Measurements from ENCODE around the gene SNW1. TPM values are rescaled to one million over a fixed set of nuclear protein-coding genes. Genes with fewer than 3 reads are reported as not detected.

The SNW1 gene
- total RNA-seq, 2 experiments from 2014 or later: 94.4 to 100 TPM

- H3K4me1 Mint-ChIP-seq (ENCODE audit: low read depth): peaks cover 6% of the 10 kb centered on the region
- ATAC-seq (no peak), DNase-seq (no peak)
- ChIA-PET CTCF (interaction anchor here (0.9 kb wide), 1 partner anchor 287 kb away, joined by 4 read pairs; no protein-coding TSS in a partner anchor), POLR2A (interaction anchor here (0.7 to 0.9 kb wide), 2 partner anchors 15 to 147 kb away, joined by 5 to 6 read pairs; partner anchors contain the start of gene SNW1)
- H3K9me3 Mint-ChIP-seq (ENCODE audit: insufficient read depth): no peaks in the 10 kb centered on the region
- no peak overlapping the region for H3K4me3 Mint-ChIP-seq
- peaks cover 59% of the 10 kb centered on the region for H3K36me3 Mint-ChIP-seq (ENCODE audit: low read depth)
- no peak overlapping the region for H3K27ac Mint-ChIP-seq
- no peaks in the 10 kb centered on the region for H3K27me3 Mint-ChIP-seq (ENCODE audit: low read depth)
Observed at GRCh38 chr14:77746064-77746702, 14.8 kb downstream of the SNW1 start.

- ATAC-seq (no peak), DNase-seq (no peak)
- H3K4me3 Mint-ChIP-seq: no peak overlapping the region
- H3K27ac Mint-ChIP-seq: peak overlapping the region; percentile 48
- no peaks in the 10 kb centered on the region for H3K9me3 Mint-ChIP-seq (ENCODE audit: insufficient read depth)
- peaks cover 52% of the 10 kb centered on the region for H3K36me3 Mint-ChIP-seq (ENCODE audit: low read depth)
- ChIA-PET POLR2A (no interaction called here), CTCF (interaction anchor here (1.3 kb wide), 2 partner anchors 12 to 22 kb away, joined by 3 to 4 read pairs; no protein-coding TSS in a partner anchor)
- H3K4me1 Mint-ChIP-seq (ENCODE audit: low read depth): peaks cover 10% of the 10 kb centered on the region
- H3K27me3 Mint-ChIP-seq (ENCODE audit: low read depth): no peaks in the 10 kb centered on the region
Observed at GRCh38 chr14:77741438-77741837, 19.5 kb downstream of the SNW1 start.

- POLR2A ChIA-PET: interaction anchor here (0.7 kb wide), 1 partner anchor 97 kb away, joined by 3 read pairs; no protein-coding TSS in a partner anchor
- peak; percentile 74 for ATAC-seq
- H3K27ac Mint-ChIP-seq: peak overlapping the region; percentile 37
Observed at GRCh38 chr14:77738559-77739250, 22.3 kb downstream of the SNW1 start.

GRCh38 chr14:77730976-77731497, 29.9 kb downstream of the SNW1 start:
- Mint-ChIP-seq H3K36me3 (ENCODE audit: low read depth) (peaks cover 66% of the 10 kb centered on the region), H3K4me3 (no peak overlapping the region), H3K27ac (no peak overlapping the region), H3K4me1 (ENCODE audit: low read depth) (no peaks in the 10 kb centered on the region), H3K27me3 (ENCODE audit: low read depth) (no peaks in the 10 kb centered on the region), H3K9me3 (ENCODE audit: insufficient read depth) (no peaks in the 10 kb centered on the region)
- ChIA-PET POLR2A (no interaction called here), CTCF (interaction anchor here (1.0 kb wide), 1 partner anchor 11 kb away, joined by 3 read pairs; no protein-coding TSS in a partner anchor)
- DNase-seq (no peak), ATAC-seq (no peak)

More at GRCh38 chr14:77738559-77739250, 22.3 kb downstream of the SNW1 start:
- Mint-ChIP-seq H3K4me1 (ENCODE audit: low read depth) (peaks cover 10% of the 10 kb centered on the region), H3K27me3 (ENCODE audit: low read depth) (no peaks in the 10 kb centered on the region), H3K36me3 (ENCODE audit: low read depth) (peaks cover 56% of the 10 kb centered on the region), H3K9me3 (ENCODE audit: insufficient read depth) (no peaks in the 10 kb centered on the region), H3K4me3 (no peak overlapping the region)
- DNase-seq: no peak
- CTCF ChIA-PET: no interaction called here

GRCh38 chr14:77722301-77722700, 38.7 kb downstream of the SNW1 start:
- H3K4me3 Mint-ChIP-seq: no peak overlapping the region
- H3K27ac Mint-ChIP-seq: no peak overlapping the region
- DNase-seq (no peak), ATAC-seq (no peak)
- H3K27me3 Mint-ChIP-seq (ENCODE audit: low read depth): no peaks in the 10 kb centered on the region
- ChIA-PET POLR2A (interaction anchor here (0.8 kb wide), 1 partner anchor 14 kb away, joined by 3 read pairs; no protein-coding TSS in a partner anchor), CTCF (no interaction called here)
- no peaks in the 10 kb centered on the region for H3K9me3 Mint-ChIP-seq (ENCODE audit: insufficient read depth)
- no peaks in the 10 kb centered on the region for H3K4me1 Mint-ChIP-seq (ENCODE audit: low read depth)
- H3K36me3 Mint-ChIP-seq (ENCODE audit: low read depth): peaks cover 66% of the 10 kb centered on the region

- Mint-ChIP-seq H3K4me3 (no peak overlapping the region), H3K9me3 (ENCODE audit: insufficient read depth) (no peaks in the 10 kb centered on the region), H3K27ac (no peak overlapping the region), H3K4me1 (ENCODE audit: low read depth) (no peaks in the 10 kb centered on the region), H3K27me3 (ENCODE audit: low read depth) (no peaks in the 10 kb centered on the region), H3K36me3 (ENCODE audit: low read depth) (peaks cover 63% of the 10 kb centered on the region)
- DNase-seq (no peak), ATAC-seq (no peak)
- ChIA-PET POLR2A (interaction anchor here (1.2 kb wide), 1 partner anchor 38 kb away, joined by 3 read pairs; no protein-coding TSS in a partner anchor), CTCF (interaction anchor here (0.7 to 1.0 kb wide), 3 partner anchors 11 to 262 kb away, joined by 3 read pairs; no protein-coding TSS in a partner anchor)
Observed at GRCh38 chr14:77721437-77721836, 39.5 kb downstream of the SNW1 start.

GRCh38 chr14:77717608-77718305, 43.2 kb downstream of the SNW1 start:
- ATAC-seq (no peak), DNase-seq (no peak)
- Mint-ChIP-seq H3K4me3 (no peak overlapping the region), H3K9me3 (ENCODE audit: insufficient read depth) (no peaks in the 10 kb centered on the region), H3K27me3 (ENCODE audit: low read depth) (no peaks in the 10 kb centered on the region), H3K4me1 (ENCODE audit: low read depth) (peaks cover 4% of the 10 kb centered on the region), H3K27ac (no peak overlapping the region), H3K36me3 (ENCODE audit: low read depth) (peaks cover 55% of the 10 kb centered on the region)
- POLR2A ChIA-PET: interaction anchor here (0.6 kb wide), 1 partner anchor 17 kb away, joined by 3 read pairs; no protein-coding TSS in a partner anchor
- CTCF ChIA-PET: no interaction called here

GRCh38 chr14:77714926-77715325, 46.0 kb downstream of the SNW1 start:
- no peak for DNase-seq
- peaks cover 12% of the 10 kb centered on the region for H3K4me1 Mint-ChIP-seq (ENCODE audit: low read depth)
- ChIA-PET CTCF (interaction anchor here (0.6 to 1.0 kb wide), 2 partner anchors 18 to 394 kb away, joined by 3 read pairs; partner anchors contain the start of gene GSTZ1), POLR2A (no interaction called here)
- ATAC-seq: no peak
- H3K36me3 Mint-ChIP-seq (ENCODE audit: low read depth): peaks cover 52% of the 10 kb centered on the region
- no peak overlapping the region for H3K4me3 Mint-ChIP-seq
- H3K9me3 Mint-ChIP-seq (ENCODE audit: insufficient read depth): no peaks in the 10 kb centered on the region
- H3K27ac Mint-ChIP-seq: no peak overlapping the region
- no peaks in the 10 kb centered on the region for H3K27me3 Mint-ChIP-seq (ENCODE audit: low read depth)

- H3K9me3 Mint-ChIP-seq (ENCODE audit: insufficient read depth): no peaks in the 10 kb centered on the region
- H3K27me3 Mint-ChIP-seq (ENCODE audit: low read depth): no peaks in the 10 kb centered on the region
- DNase-seq (no peak), ATAC-seq (no peak)
- peaks cover 41% of the 10 kb centered on the region for H3K36me3 Mint-ChIP-seq (ENCODE audit: low read depth)
- ChIA-PET POLR2A (no interaction called here), CTCF (no interaction called here)
- H3K27ac Mint-ChIP-seq: no peak overlapping the region
- H3K4me1 Mint-ChIP-seq (ENCODE audit: low read depth): peaks cover 31% of the 10 kb centered on the region
- H3K4me3 Mint-ChIP-seq: no peak overlapping the region
Observed at GRCh38 chr14:77710364-77710763, 50.6 kb downstream of the SNW1 start.

- peak overlapping the region; percentile 3 for H3K27ac Mint-ChIP-seq
- H3K9me3 Mint-ChIP-seq (ENCODE audit: insufficient read depth): no peaks in the 10 kb centered on the region
- H3K4me1 Mint-ChIP-seq (ENCODE audit: low read depth): peaks cover 28% of the 10 kb centered on the region
- ChIA-PET CTCF (interaction anchor here (0.7 to 5.0 kb wide), 3 partner anchors 11 to 393 kb away, joined by 3 to 24 read pairs (median 3); no protein-coding TSS in a partner anchor), POLR2A (interaction anchor here (1.5 kb wide), 1 partner anchor 102 kb away, joined by 3 read pairs; no protein-coding TSS in a partner anchor)
- H3K4me3 Mint-ChIP-seq: peak overlapping the region; percentile 89
- H3K36me3 Mint-ChIP-seq (ENCODE audit: low read depth): peaks cover 37% of the 10 kb centered on the region
- DNase-seq (no peak), ATAC-seq (no peak)
- no peaks in the 10 kb centered on the region for H3K27me3 Mint-ChIP-seq (ENCODE audit: low read depth)
Observed at GRCh38 chr14:77709412-77709811, 51.5 kb downstream of the SNW1 start.

GRCh38 chr14:77708749-77709148, 52.2 kb downstream of the SNW1 start:
- DNase-seq (no peak), ATAC-seq (no peak)
- H3K4me3 Mint-ChIP-seq: peak overlapping the region; percentile 89
- H3K4me1 Mint-ChIP-seq (ENCODE audit: low read depth): peaks cover 28% of the 10 kb centered on the region
- ChIA-PET POLR2A (interaction anchor here (0.6 to 1.6 kb wide), 6 partner anchors 9 to 252 kb away, joined by 3 to 4 read pairs (median 3); partner anchors contain the start of gene VIPAS39), CTCF (interaction anchor here (0.7 to 5.0 kb wide), 4 partner anchors 12 to 393 kb away, joined by 3 to 24 read pairs (median 4); no protein-coding TSS in a partner anchor)
- peaks cover 43% of the 10 kb centered on the region for H3K36me3 Mint-ChIP-seq (ENCODE audit: low read depth)
- H3K27me3 Mint-ChIP-seq (ENCODE audit: low read depth): no peaks in the 10 kb centered on the region
- no peaks in the 10 kb centered on the region for H3K9me3 Mint-ChIP-seq (ENCODE audit: insufficient read depth)
- H3K27ac Mint-ChIP-seq: peak overlapping the region; percentile 90
